Measurements from ENCODE around the gene FSIP1.

DNA sequence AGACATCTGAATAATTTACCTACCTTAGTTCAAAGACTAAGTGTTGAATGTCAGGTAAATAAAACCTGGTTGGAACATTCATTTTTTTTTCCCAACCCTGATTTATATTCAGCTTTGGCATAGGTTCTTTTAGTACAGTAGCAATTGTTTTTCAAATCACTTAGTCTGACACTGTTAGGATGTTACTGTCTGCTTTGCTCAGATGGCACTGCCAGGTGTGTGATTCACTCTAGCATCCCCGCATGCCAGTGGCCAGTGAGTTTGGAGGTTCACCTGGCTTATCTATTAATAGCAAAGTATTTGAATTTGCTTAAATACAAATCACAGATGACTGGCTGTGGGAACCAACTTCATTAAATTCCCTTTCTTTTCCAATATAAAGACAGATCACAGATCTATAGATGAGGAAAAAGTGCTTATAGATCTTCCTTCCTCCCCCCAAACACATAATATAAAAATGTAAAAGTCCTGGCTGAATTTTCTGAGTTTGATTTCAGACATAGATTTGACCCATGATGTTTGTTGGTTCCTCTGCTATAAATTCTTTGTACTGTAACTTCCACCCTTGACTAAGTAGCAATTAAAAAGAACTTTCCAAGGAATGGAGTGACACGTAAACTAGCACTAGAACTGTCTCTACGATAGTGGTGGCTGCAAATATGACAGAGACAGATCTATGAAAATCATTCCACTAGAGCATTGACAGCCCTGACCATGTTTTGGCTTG lies 197.8 kb downstream of the FSIP1 start:
- TF ChIP-seq, protein P1, sequence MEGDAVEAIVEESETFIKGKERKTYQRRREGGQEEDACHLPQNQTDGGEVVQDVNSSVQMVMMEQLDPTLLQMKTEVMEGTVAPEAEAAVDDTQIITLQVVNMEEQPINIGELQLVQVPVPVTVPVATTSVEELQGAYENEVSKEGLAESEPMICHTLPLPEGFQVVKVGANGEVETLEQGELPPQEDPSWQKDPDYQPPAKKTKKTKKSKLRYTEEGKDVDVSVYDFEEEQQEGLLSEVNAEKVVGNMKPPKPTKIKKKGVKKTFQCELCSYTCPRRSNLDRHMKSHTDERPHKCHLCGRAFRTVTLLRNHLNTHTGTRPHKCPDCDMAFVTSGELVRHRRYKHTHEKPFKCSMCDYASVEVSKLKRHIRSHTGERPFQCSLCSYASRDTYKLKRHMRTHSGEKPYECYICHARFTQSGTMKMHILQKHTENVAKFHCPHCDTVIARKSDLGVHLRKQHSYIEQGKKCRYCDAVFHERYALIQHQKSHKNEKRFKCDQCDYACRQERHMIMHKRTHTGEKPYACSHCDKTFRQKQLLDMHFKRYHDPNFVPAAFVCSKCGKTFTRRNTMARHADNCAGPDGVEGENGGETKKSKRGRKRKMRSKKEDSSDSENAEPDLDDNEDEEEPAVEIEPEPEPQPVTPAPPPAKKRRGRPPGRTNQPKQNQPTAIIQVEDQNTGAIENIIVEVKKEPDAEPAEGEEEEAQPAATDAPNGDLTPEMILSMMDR (IDR thresholded peaks at IDR 0.05; ENCODE audit: low read depth, low read length, poor library complexity, severe bottlenecking) = no peak
- no peak for TF ChIP-seq EZH2phosphoT487 (IDR thresholded peaks at IDR 0.05; ENCODE audit: borderline replicate concordance, low read length)

Data from DOHH2 (cell line).